ENCODE data around the gene CNTNAP1.

Gene CNTNAP1

DNA sequence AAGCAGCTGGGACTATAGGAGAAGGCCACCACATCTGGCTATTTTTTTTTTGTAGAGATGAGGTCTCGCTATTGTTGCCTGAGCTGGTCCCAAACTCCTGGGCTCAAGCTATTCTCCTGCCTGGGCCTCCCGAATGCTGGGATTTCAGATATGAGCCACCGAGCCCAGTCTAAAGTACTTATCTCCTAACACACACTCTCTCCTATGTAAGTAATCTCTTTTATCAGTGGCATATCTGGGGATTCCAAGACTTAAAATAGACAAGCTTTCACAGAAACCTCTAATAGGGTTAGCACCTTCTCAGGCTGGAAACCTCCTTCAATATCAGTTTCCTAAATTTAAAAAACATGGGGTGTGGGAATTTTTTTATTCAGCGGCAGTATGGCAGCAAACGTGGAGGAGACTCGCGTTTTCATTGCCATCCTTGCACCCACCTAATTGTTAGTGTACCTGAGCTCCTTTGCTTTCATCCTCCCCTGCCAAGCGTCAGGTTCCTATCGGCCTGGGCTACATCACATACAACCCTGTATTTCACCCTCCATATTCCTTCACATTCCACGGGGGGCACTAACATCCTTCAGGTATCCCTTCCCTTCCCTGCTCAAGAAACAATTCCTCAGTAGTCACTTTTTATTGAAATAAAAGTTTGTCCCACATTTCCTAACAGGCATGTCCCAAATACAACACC is 61.4 kb downstream of the CNTNAP1 start:
- no peak for DNase-seq

DNA sequence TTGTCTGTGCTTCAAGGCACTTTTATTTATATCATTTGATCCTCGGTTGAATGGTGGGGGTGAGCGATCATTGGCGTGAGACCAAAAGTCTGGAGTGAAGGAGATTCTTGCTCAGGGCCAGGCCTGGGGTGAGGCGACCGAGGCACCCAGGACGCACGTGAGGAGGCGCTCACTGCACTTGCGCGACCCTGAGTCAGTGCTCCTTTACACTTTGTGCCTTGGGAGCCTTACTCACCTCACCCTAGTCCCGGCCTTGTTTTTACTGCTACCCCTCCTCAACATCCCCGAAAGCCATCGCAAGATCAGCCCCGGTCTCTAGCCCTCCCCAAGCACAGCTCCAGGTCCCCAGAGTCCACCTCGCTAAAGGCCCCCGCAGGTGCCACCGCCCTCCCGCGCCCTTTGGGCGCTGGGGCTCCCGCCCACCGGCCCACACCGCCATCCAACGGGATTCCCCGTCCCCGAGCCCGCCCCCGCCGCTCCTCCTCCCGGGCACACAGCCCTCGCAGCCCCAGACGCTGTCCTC is 62.0 kb downstream of the CNTNAP1 start:
- DNase-seq: peak; percentile 66 to 72

DNA sequence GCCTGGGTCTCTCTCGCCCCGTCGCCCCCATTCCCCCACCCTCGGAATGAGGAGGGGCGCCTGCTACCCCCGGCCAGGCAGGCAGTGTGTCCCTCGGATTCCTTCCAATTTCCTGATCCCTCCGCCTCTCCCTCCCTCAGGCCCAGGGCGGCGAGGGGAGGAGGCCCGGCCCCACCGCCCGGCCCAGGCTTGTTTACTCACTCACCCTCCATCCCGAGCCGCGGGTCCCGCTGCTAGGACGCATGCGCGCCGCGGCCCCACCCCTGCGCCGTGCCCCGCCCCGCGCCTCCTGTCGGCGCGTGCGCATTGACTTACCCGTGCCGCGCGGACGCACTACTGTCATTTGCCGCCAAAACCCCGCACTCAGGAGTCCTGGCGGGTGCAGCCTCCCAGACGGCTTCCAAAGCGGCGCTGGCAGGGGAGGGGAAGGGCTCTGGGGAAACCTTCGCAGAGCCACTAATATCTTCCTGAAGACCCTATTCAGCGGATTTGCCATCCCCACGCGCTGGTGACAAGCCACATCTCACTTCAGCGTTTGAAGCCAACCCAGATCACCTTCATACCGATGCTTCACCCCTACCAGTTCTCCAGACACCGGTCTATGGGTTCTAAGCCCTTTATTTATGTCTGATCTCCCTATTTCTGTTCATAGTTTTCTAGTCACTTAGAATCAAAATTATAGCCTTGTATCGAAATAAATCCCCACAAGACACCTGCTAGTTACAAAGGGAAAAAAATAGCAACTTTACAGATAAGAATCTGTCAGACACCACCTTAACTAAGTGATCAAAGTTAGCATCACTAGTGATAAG is 62.7 kb downstream of the CNTNAP1 start, which contains the start of gene EZH1:
Gene EZH1 (minus strand): TSS at position 235 of the 812 bp plus-strand sequence. CDS start 16,099 bp downstream, outside the sequence.
- DNase-seq: peak; percentile 89 to 91

DNA sequence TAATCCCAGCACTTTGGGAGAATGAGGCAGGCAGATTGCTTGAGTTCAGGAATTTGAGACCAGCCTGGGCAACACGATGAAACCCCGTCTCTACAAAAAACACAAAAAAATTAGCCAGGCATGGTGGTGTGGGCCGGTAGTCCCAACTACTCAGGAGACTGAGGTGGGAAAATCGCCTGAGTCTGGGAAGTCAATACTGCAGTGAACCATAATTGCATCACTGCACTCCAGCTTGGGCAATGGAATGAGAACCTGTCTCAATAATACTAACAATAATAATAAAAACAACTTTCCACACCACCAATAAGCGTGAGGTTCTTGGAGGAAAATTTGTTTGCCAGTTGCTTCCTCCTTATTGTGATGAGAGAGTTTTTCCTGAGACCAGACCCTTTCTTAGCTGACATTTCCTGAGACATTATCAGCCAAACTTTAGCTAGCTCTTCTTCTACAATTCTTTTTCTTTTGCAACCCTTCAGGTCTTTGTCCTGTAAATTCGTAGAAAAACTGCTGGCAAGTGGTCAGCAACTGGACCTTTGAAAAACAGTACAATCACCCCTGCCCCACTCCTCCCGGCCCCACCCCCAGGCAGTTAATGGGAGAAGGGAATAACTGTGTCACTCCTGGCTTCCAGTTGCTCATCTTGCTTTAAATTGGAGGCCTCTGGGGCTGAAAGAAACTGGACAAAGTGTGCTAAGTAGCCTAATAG is 66.0 kb downstream of the CNTNAP1 start:
- DNase-seq: no peak

DNA sequence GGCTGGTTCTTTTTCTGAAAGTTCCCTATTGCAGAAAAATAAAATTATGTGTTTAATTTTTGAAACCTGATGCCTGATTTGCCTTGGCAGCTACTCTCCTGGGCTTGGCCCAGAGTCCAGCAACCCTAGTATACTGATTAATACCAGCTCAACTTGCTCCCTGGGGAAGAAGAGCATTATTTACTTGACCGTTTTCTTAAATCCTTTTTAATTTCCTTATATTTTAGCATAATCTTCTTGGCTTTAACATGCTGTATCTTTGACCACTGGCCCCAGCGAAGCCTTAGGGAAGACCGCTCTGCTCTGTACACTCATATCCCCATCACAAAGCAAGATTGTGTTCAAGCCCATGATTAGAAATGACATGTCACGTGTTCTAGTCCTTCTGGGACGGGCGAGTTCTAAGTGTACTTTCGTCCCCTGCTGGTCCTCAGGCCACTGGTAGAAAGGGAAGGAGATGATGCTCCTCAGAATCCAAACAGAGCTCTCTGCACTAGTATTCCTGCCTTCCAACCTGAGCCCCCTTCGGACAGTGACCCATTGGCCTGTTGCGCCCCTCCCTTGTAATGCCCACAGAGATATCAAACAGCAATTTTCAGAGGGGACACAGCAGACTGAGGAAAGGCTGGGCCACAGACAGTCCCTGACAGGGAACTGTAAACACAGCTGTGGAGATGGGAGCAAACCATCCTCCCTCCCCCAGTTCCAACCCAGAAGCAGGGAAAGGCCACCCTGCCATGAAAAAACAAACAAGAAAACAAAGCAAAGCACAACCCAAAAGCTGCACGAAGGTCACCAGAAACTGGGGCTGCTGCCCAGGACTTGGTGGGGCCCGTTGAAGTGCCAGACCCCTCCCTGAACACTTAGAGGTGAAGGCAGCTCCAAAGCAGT is 66.8 kb downstream of the CNTNAP1 start:
- DNase-seq: no peak

All from stimulated activated CD4-positive, alpha-beta T cell treated with anti-CD3 and anti-CD28 coated beads, Interleukin-4, amount 100 ng/mL, for 4 hours (primary cell).